Panc1 (cell line): ENCODE results near the gene SLC6A17. TPM values are rescaled to one million over a fixed set of nuclear protein-coding genes. Genes with fewer than 3 reads are reported as not detected.

Source experiments
- ATAC-seq: fragments of 200-7000 bp; cut with Tn5 transposase; 2 replicates; pipeline ENCODE4 v1.9.1; 2020; ENCODE audit warnings: mild to moderate bottlenecking, moderate library complexity
- BruUV-seq: library from RNA; stranded (reverse); fragments of 400-500 nt; replicated peaks from 2 replicates; lab custom pipeline; 2021; lab: Mats Ljungman, UMichigan
- CTCF ChIA-PET: fragments of 300-600 bp; sonication (Branson Sonifier 250); formaldehyde crosslinking; loops from one replicate; lab custom pipeline; 2022; ENCODE audit warnings: antibody characterized with exemption; lab: Charles Lee
- POLR2A ChIA-PET: fragments of 300-600 bp; sonication (Branson Sonifier 250); formaldehyde crosslinking; loops from one replicate; lab custom pipeline; 2022; ENCODE audit warnings: antibody characterized with exemption; lab: Charles Lee
- DNase-seq: peaks from one replicate; pipeline ENCODE4 v3.0.0-alpha.2; 2010; ENCODE audit warnings: low read depth, low spot score
- H3K27ac ChIP-seq: 2 replicates; pipeline ENCODE4 v1.5.1; 2011; ENCODE audit warnings: mild to moderate bottlenecking, low read length, inconsistent platforms
- H3K27me3 ChIP-seq: fragments of 200-500 bp; sonication (Bioruptor generic); 2 replicates; pipeline ENCODE4 v1.6.0; 2014; ENCODE audit warnings: low read length, inconsistent platforms; ENCODE audit not compliant: control insufficient read depth, insufficient read depth
- H3K36me3 ChIP-seq: fragments of 200-500 bp; sonication (Bioruptor generic); 2 replicates; pipeline ENCODE4 v1.5.1; 2014; ENCODE audit warnings: inconsistent platforms, mild to moderate bottlenecking, low read length, moderate library complexity; ENCODE audit not compliant: control insufficient read depth, insufficient read depth
- H3K4me1 ChIP-seq: 2 replicates; pipeline ENCODE4 v1.5.1; 2011; ENCODE audit warnings: inconsistent platforms, mild to moderate bottlenecking, low read length, moderate library complexity; ENCODE audit not compliant: control insufficient read depth, insufficient read depth
- H3K4me3 ChIP-seq, 2 experiments: 2 replicates each; pipeline ENCODE4 v1.5.1; 2011 to 2012; ENCODE audit warnings: low read depth in 2 of 2, low read length in 2 of 2, mild to moderate bottlenecking in 2 of 2, inconsistent platforms in 1 of 2, moderate library complexity in 1 of 2
- H3K9me3 ChIP-seq: fragments of 200-500 bp; sonication (Bioruptor generic); 2 replicates; pipeline ENCODE4 v1.5.1; 2014; ENCODE audit warnings: low read depth, mild to moderate bottlenecking, inconsistent platforms, low read length, moderate library complexity; ENCODE audit not compliant: control insufficient read depth, insufficient read depth
- POLR2AphosphoS5 ChIP-seq: IDR thresholded peaks from 2 replicates; pipeline ENCODE4 v1.6.1; 2012; ENCODE audit warnings: mild to moderate bottlenecking, low read depth, low read length, moderate library complexity
- SIN3A ChIP-seq: IDR thresholded peaks from 2 replicates; pipeline ENCODE4 v1.6.1; 2012; ENCODE audit warnings: low read depth, mild to moderate bottlenecking, low read length, moderate library complexity, borderline replicate concordance; ENCODE audit not compliant: insufficient read depth
- TCF7L2 ChIP-seq: IDR thresholded peaks from 2 replicates; pipeline ENCODE4 v1.6.1; 2011; ENCODE audit warnings: mild to moderate bottlenecking, low read depth, low read length, inconsistent platforms
- in situ Hi-C: cut with HindIII; loops from 2 replicates; pipeline ENCODE4 v1.10.0; 2016; ENCODE audit warnings: low sequenced_read_pairs, low pct_unique_long_range_greater_than_20kb
- intact Hi-C: fragments of 100-400 bp; cut with micrococcal nuclease; formaldehyde crosslinking; loops from one replicate; pipeline ENCODE4 v1.10.0; 2022; ENCODE audit not compliant: unreplicated experiment
- total RNA-seq: library from RNA; stranded (reverse); gene quantifications from one replicate; pipeline ENCODE4 v1.2.1, GENCODE V29; 2021; ENCODE audit not compliant: unreplicated experiment
- TF ChIP-seq, protein P1 (sequence below): fragments of 450-650 bp; IDR thresholded peaks from 2 replicates; pipeline ENCODE4 v1.5.1; 2017; ENCODE audit warnings: mild to moderate bottlenecking
- TF ChIP-seq, protein P2 (sequence below), 2 experiments: IDR thresholded peaks; 2 replicates each; pipeline ENCODE4 v1.6.1; 2011 to 2012; ENCODE audit warnings: low read depth in 2 of 2, control low read depth in 1 of 2, low read length in 1 of 2, mild to moderate bottlenecking in 1 of 2, moderate library complexity in 1 of 2; ENCODE audit not compliant: insufficient read depth in 1 of 2

Gene SLC6A17
- total RNA-seq, 1 experiment from 2014 or later = 5.7 TPM

DNA sequence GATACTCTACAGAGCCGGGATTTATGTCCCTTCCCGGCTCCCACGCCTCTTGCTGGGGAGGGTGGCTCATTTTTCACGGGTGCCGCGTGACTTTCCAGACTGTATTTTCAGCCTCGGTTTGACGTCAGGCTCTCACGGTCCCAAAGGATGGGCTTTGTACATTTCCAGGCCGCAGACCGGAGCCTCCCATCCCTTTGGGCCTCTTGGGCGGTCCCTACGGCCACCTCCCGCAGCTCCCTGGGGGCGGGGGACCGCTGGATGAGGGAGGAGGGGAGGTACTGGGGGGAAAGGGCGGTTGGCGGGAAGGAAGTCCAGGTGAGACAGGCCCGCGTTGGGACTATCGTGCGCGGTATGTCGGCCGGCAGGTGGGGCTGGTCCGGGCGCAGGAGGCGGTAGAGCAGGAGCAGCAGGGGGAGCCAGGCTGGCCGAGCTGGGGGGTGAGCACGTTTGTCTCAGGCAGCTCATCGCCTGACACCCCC is 20.1 kb upstream of the SLC6A17 start:
- intact Hi-C loops (no loop called here), in situ Hi-C loops (no loop called here)
- no TSS peak for BruUV-seq
- no peak for TF ChIP-seq POLR2AphosphoS5
- TF ChIP-seq SIN3A = no peak
- TF ChIP-seq, protein P1, sequence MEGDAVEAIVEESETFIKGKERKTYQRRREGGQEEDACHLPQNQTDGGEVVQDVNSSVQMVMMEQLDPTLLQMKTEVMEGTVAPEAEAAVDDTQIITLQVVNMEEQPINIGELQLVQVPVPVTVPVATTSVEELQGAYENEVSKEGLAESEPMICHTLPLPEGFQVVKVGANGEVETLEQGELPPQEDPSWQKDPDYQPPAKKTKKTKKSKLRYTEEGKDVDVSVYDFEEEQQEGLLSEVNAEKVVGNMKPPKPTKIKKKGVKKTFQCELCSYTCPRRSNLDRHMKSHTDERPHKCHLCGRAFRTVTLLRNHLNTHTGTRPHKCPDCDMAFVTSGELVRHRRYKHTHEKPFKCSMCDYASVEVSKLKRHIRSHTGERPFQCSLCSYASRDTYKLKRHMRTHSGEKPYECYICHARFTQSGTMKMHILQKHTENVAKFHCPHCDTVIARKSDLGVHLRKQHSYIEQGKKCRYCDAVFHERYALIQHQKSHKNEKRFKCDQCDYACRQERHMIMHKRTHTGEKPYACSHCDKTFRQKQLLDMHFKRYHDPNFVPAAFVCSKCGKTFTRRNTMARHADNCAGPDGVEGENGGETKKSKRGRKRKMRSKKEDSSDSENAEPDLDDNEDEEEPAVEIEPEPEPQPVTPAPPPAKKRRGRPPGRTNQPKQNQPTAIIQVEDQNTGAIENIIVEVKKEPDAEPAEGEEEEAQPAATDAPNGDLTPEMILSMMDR = no peak
- no peak for TF ChIP-seq TCF7L2
- TF ChIP-seq, protein P2, sequence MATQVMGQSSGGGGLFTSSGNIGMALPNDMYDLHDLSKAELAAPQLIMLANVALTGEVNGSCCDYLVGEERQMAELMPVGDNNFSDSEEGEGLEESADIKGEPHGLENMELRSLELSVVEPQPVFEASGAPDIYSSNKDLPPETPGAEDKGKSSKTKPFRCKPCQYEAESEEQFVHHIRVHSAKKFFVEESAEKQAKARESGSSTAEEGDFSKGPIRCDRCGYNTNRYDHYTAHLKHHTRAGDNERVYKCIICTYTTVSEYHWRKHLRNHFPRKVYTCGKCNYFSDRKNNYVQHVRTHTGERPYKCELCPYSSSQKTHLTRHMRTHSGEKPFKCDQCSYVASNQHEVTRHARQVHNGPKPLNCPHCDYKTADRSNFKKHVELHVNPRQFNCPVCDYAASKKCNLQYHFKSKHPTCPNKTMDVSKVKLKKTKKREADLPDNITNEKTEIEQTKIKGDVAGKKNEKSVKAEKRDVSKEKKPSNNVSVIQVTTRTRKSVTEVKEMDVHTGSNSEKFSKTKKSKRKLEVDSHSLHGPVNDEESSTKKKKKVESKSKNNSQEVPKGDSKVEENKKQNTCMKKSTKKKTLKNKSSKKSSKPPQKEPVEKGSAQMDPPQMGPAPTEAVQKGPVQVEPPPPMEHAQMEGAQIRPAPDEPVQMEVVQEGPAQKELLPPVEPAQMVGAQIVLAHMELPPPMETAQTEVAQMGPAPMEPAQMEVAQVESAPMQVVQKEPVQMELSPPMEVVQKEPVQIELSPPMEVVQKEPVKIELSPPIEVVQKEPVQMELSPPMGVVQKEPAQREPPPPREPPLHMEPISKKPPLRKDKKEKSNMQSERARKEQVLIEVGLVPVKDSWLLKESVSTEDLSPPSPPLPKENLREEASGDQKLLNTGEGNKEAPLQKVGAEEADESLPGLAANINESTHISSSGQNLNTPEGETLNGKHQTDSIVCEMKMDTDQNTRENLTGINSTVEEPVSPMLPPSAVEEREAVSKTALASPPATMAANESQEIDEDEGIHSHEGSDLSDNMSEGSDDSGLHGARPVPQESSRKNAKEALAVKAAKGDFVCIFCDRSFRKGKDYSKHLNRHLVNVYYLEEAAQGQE (IDR thresholded peaks at IDR 0.05; ENCODE audit: insufficient read depth in 1 of 2, low read depth in 2 of 2, low read length in 1 of 2) = no peak
- POLR2A ChIA-PET = no interaction called here
- no peak overlapping the region for H3K27ac ChIP-seq
- ATAC-seq = no peak
- no peaks in the 10 kb centered on the region for H3K36me3 ChIP-seq
- no peaks in the 10 kb centered on the region for H3K4me1 ChIP-seq
- H3K4me3 ChIP-seq = no peak overlapping the region
- CTCF ChIA-PET = no interaction called here
- DNase-seq = no peak
- H3K9me3 ChIP-seq = no peaks in the 10 kb centered on the region
- no peaks in the 10 kb centered on the region for H3K27me3 ChIP-seq

DNA sequence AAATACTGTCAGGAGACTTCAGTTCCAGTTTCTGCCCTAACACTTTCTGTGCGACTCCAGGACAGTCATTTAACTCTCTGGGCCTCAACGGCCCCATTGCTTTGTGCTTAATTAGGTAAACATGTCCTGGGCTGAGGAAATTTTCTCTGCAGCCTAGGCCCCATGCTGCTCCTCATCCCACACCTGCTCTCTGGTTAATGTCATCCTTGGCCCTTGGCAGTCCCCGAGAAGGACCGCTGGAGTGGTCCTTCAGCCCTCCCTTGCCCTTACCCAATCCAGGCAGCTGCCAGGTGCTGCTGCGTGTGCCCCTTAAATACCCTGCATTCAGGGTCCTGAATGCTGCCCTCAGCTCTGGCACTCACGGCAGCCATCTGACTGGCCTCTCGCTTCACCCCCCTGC is 19.3 kb upstream of the SLC6A17 start:
- no peaks in the 10 kb centered on the region for H3K27me3 ChIP-seq
- POLR2A ChIA-PET = no interaction called here

More for the DNA sequence above, 19.3 kb upstream of the SLC6A17 start:
- in situ Hi-C loops = no loop called here
- intact Hi-C loops = no loop called here
- BruUV-seq = no TSS peak
- Histone ChIP-seq H3K36me3 (no peaks in the 10 kb centered on the region), H3K9me3 (no peaks in the 10 kb centered on the region), H3K4me3 (no peak overlapping the region), H3K27ac (no peak overlapping the region), H3K4me1 (no peaks in the 10 kb centered on the region)
- no peak for DNase-seq
- no peak for ATAC-seq
- CTCF ChIA-PET = no interaction called here
- TF ChIP-seq TCF7L2 = no peak
- TF ChIP-seq, protein P1 = no peak
- TF ChIP-seq POLR2AphosphoS5 = no peak
- TF ChIP-seq, protein P2 (IDR thresholded peaks at IDR 0.05; ENCODE audit: insufficient read depth in 1 of 2, low read depth in 2 of 2, low read length in 1 of 2) = no peak
- TF ChIP-seq SIN3A = no peak
